HEK293T (cell line): ENCODE measurements around the gene FDX1.

Experiments used
- ARNT ChIP-seq: fragments of 450-650 bp; IDR thresholded peaks from 2 replicates; pipeline ENCODE4 v1.6.1; 2017; ENCODE audit warnings: mild to moderate bottlenecking
- BHLHE40 ChIP-seq: fragments of 450-650 bp; IDR thresholded peaks from 2 replicates; pipeline ENCODE4 v1.6.1; 2016; ENCODE audit warnings: mild to moderate bottlenecking, moderate library complexity, borderline replicate concordance
- CTBP1 ChIP-seq: fragments of 450-650 bp; IDR thresholded peaks from 2 replicates; pipeline ENCODE4 v1.6.1; 2016; ENCODE audit warnings: borderline replicate concordance
- FOXA1 ChIP-seq: fragments of 450-650 bp; IDR thresholded peaks from 2 replicates; pipeline ENCODE4 v1.6.1; 2016; ENCODE audit warnings: mild to moderate bottlenecking
- FOXK2 ChIP-seq: fragments of 450-650 bp; IDR thresholded peaks from 2 replicates; pipeline ENCODE4 v1.6.1; 2016; ENCODE audit warnings: mild to moderate bottlenecking
- FOXM1 ChIP-seq: fragments of 450-650 bp; IDR thresholded peaks from 2 replicates; pipeline ENCODE4 v1.6.1; 2017; ENCODE audit warnings: mild to moderate bottlenecking, borderline replicate concordance
- HDGF ChIP-seq: fragments of 450-650 bp; IDR thresholded peaks from 2 replicates; pipeline ENCODE4 v1.6.1; 2017; ENCODE audit warnings: antibody characterized with exemption, borderline replicate concordance
- L3MBTL2 ChIP-seq: fragments of 450-650 bp; conservative IDR thresholded peaks from 2 replicates; pipeline ENCODE4 v1.6.1; 2016; ENCODE audit warnings: mild to moderate bottlenecking
- LEF1 ChIP-seq: fragments of 450-650 bp; IDR thresholded peaks from 2 replicates; pipeline ENCODE4 v1.6.1; 2017; ENCODE audit warnings: mild to moderate bottlenecking, borderline replicate concordance
- NFRKB ChIP-seq: fragments of 450-650 bp; IDR thresholded peaks from 2 replicates; pipeline ENCODE4 v1.6.1; 2016; ENCODE audit warnings: mild to moderate bottlenecking, moderate library complexity
- SP1 ChIP-seq: fragments of 450-650 bp; IDR thresholded peaks from 2 replicates; pipeline ENCODE4 v1.6.1; 2017
- TARDBP ChIP-seq: fragments of 450-650 bp; IDR thresholded peaks from 2 replicates; pipeline ENCODE4 v1.6.1; 2016
- TF ChIP-seq, protein P1 (sequence below): fragments of 450-650 bp; IDR thresholded peaks from 2 replicates; pipeline ENCODE4 v1.6.1; 2016

- TF ChIP-seq NFRKB (no peak), FOXM1 (no peak), FOXK2 (no peak), FOXA1 (no peak), TARDBP (no peak), BHLHE40 (no peak), SP1 (no peak), HDGF (no peak), LEF1 (no peak), ARNT (no peak), CTBP1 (no peak), L3MBTL2 (no peak)
- TF ChIP-seq, protein P1, sequence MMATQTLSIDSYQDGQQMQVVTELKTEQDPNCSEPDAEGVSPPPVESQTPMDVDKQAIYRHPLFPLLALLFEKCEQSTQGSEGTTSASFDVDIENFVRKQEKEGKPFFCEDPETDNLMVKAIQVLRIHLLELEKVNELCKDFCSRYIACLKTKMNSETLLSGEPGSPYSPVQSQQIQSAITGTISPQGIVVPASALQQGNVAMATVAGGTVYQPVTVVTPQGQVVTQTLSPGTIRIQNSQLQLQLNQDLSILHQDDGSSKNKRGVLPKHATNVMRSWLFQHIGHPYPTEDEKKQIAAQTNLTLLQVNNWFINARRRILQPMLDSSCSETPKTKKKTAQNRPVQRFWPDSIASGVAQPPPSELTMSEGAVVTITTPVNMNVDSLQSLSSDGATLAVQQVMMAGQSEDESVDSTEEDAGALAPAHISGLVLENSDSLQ: peak; percentile 14; the same call in 1 of the 2 replicates
Observed at GRCh38 chr11:110478410-110478809, 48.7 kb downstream of the FDX1 start.
